ENCODE measurements around the gene XNDC1N.

DNA sequence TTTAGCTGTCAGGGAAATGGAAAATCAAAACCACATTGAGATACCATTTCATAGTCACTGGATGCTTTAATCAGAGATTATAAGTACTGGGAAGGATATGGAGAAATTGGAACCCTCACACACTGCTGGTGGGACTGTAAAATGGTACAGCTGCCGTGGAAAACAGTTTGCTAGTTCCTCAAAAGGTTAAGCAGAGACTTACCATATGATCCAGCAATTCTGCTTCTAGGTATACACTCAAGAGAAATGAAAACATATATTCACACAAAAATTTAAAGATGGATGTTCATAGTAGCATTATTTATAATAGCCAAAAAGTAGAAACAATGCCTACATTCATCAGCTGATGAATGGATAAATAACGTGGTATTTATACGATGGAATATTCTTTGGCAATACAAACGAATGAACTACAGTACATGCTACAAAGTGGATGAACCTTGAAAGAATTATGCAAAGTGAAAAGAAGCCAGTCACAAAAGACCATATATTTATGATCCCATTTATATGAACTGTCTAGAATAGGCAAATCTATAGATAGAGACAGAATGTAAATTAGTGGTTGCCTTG, 23.4 kb upstream of the XNDC1N start:
- TF ChIP-seq POLR2AphosphoS5 (IDR thresholded peaks at IDR 0.05; ENCODE audit: borderline replicate concordance, low read depth, low read length) (no peak), EZH2 (IDR thresholded peaks at IDR 0.05) (no peak)
